ENCODE measurements around the gene PCNX2. TPM values are rescaled to one million over a fixed set of nuclear protein-coding genes. Genes with fewer than 3 reads are reported as not detected.

PCNX2 gene
- total and polyA plus RNA-seq, 8 donors: 5.5 to 25.9 (median 8.7) TPM

- H3K4me3 ChIP-seq: no peak overlapping the region
- FAIRE-seq: no peak
- ATAC-seq: no peak
- H3K36me3 ChIP-seq: no peaks in the 10 kb centered on the region
- no peak overlapping the region for H3K27ac ChIP-seq
- 87 to 91% methylated on average over 11 of the region's 11 CpGs for WGBS, 2 donors
- no peaks in the 10 kb centered on the region for H3K4me1 ChIP-seq
- no peak for DNase-seq
- H3K9me3 ChIP-seq: no peaks in the 10 kb centered on the region
- H3K27me3 ChIP-seq: no peaks in the 10 kb centered on the region
- intact Hi-C loops (cut with DNase I): no loop called here
- TF ChIP-seq CTCF (IDR thresholded peaks at IDR 0.05): no peak
These were observed 308.3 kb downstream of the PCNX2 start for GRCh38 chr1:232987046-232987773.

- FAIRE-seq (no peak), DNase-seq (no peak), ATAC-seq (no peak)
- Histone ChIP-seq H3K27ac (no peak overlapping the region), H3K4me1 (no peaks in the 10 kb centered on the region), H3K36me3 (no peaks in the 10 kb centered on the region), H3K27me3 (no peaks in the 10 kb centered on the region), H3K9me3 (no peaks in the 10 kb centered on the region), H3K4me3 (no peak overlapping the region)
- intact Hi-C loops (cut with DNase I): no loop called here
- no peak for TF ChIP-seq CTCF (IDR thresholded peaks at IDR 0.05)
- WGBS, 2 donors: 90 to 93% methylated on average over 5 of the region's 5 CpGs
These were observed 309.0 kb downstream of the PCNX2 start for GRCh38 chr1:232986527-232986922.

- FAIRE-seq (no peak), ATAC-seq (no peak), DNase-seq (peak in 1 of 6 donors; percentile 59)
- Histone ChIP-seq H3K9me3 (no peaks in the 10 kb centered on the region), H3K27me3 (no peaks in the 10 kb centered on the region), H3K4me3 (no peak overlapping the region), H3K27ac (no peak overlapping the region), H3K36me3 (no peaks in the 10 kb centered on the region), H3K4me1 (no peaks in the 10 kb centered on the region)
- intact Hi-C loops (cut with DNase I): no loop called here
- WGBS, 2 donors: 88 to 92% methylated on average over 31 of the region's 31 CpGs
- TF ChIP-seq CTCF (IDR thresholded peaks at IDR 0.05): no peak
These were observed 309.5 kb downstream of the PCNX2 start for GRCh38 chr1:232985882-232986526.

- TF ChIP-seq CTCF (IDR thresholded peaks at IDR 0.05): no peak
- DNase-seq (no peak), FAIRE-seq (no peak), ATAC-seq (no peak)
- no peaks in the 10 kb centered on the region for H3K36me3 ChIP-seq
- no peak overlapping the region for H3K4me3 ChIP-seq
- 94% methylated on average over 10 of the region's 10 CpGs for WGBS, 2 donors
- H3K27me3 ChIP-seq: no peaks in the 10 kb centered on the region
- no peak overlapping the region for H3K27ac ChIP-seq
- H3K9me3 ChIP-seq: no peaks in the 10 kb centered on the region
- intact Hi-C loops (cut with DNase I): no loop called here
- H3K4me1 ChIP-seq: no peaks in the 10 kb centered on the region
These were observed 310.7 kb downstream of the PCNX2 start for GRCh38 chr1:232984577-232985425.
